Mesodermal cell (in vitro differentiated cells): ENCODE measurements around the gene MZT2B.
A peak's percentile ranks its signal among the peaks of the same experiment; 100 is the strongest.
"Not testable (repeated sequence)": the region's sequence is repeated elsewhere in the genome, so short reads cannot be mapped to it uniquely, and the experiment has no call there.

Experiments used
- H3K27ac ChIP-seq: 2 replicates; pipeline ENCODE4 v1.7.0; 2013; ENCODE audit warnings: mild to moderate bottlenecking, low read depth, low read length, moderate library complexity; ENCODE audit not compliant: severe bottlenecking
- H3K36me3 ChIP-seq: 2 replicates; pipeline ENCODE4 v1.7.1; 2013; ENCODE audit warnings: mild to moderate bottlenecking, low read length, moderate library complexity; ENCODE audit not compliant: control insufficient read depth, insufficient read depth
- H3K4me1 ChIP-seq: one replicate; pipeline ENCODE4 v1.7.1; 2013; ENCODE audit warnings: mild to moderate bottlenecking, low read length; ENCODE audit not compliant: insufficient read depth, control insufficient read depth, poor library complexity, severe bottlenecking
- H3K4me3 ChIP-seq: 2 replicates; pipeline ENCODE4 v1.7.0; 2013; ENCODE audit warnings: low read length, control low read depth, mild to moderate bottlenecking; ENCODE audit not compliant: insufficient read depth, poor library complexity, severe bottlenecking; ENCODE audit errors: extremely low read depth
- H3K9me3 ChIP-seq: 2 replicates; pipeline ENCODE4 v1.7.1; 2013; ENCODE audit warnings: mild to moderate bottlenecking, low read length, moderate library complexity; ENCODE audit not compliant: control insufficient read depth
- WGBS, 2 experiments: methylation state at CpG; one replicate each; pipeline ENCODE4 v1.1.5; 2013; ENCODE audit warnings: missing lambda C conversion rate in 2 of 2; ENCODE audit not compliant: insufficient coverage in 2 of 2; 5-methylcytosine and 5-hydroxymethylcytosine counted together

MZT2B gene

GRCh38 chr2:130162486-130162885, 19.6 kb upstream of the MZT2B start:
- 88 to 94% methylated on average over 4 of the region's 7 CpGs for WGBS, 2 experiments
- Histone ChIP-seq H3K36me3 (peaks cover 50% of the 10 kb centered on the region), H3K4me1 (peaks cover 11% of the 10 kb centered on the region)
- not testable (repeated sequence) for H3K27ac ChIP-seq, H3K9me3 ChIP-seq, H3K4me3 ChIP-seq

- peaks cover 11% of the 10 kb centered on the region for H3K4me1 ChIP-seq
- no peaks in the 10 kb centered on the region for H3K9me3 ChIP-seq
- no peak overlapping the region for H3K4me3 ChIP-seq
- WGBS, 2 experiments = 96 to 100% methylated on average over 7 to 8 of the region's 9 CpGs
- peaks cover 55% of the 10 kb centered on the region for H3K36me3 ChIP-seq
- H3K27ac ChIP-seq = no peak overlapping the region
Observed at GRCh38 chr2:130162968-130163367, 19.1 kb upstream of the MZT2B start.

GRCh38 chr2:130165293-130166016, 16.6 kb upstream of the MZT2B start:
- peaks cover 11% of the 10 kb centered on the region for H3K4me1 ChIP-seq
- peaks cover 54% of the 10 kb centered on the region for H3K36me3 ChIP-seq
- no peak overlapping the region for H3K4me3 ChIP-seq
- H3K9me3 ChIP-seq = no peaks in the 10 kb centered on the region
- no peak overlapping the region for H3K27ac ChIP-seq
- 90 to 100% methylated on average over 3 to 4 of the region's 8 CpGs for WGBS, 2 experiments

GRCh38 chr2:130166611-130167010, 15.5 kb upstream of the MZT2B start:
- not testable (repeated sequence) for H3K27ac ChIP-seq, H3K4me1 ChIP-seq, H3K4me3 ChIP-seq, H3K9me3 ChIP-seq
- 100% methylated on average over 1 of the region's 3 CpGs for WGBS, 2 experiments
- H3K36me3 ChIP-seq = peaks cover 66% of the 10 kb centered on the region

- H3K9me3 ChIP-seq, H3K4me1 ChIP-seq, H3K27ac ChIP-seq, H3K4me3 ChIP-seq: not testable (repeated sequence)
- WGBS, 2 experiments = 100% methylated on average over 1 of the region's 3 CpGs; no CpG with 5 or more reads in 1 of the 2 experiments
- peaks cover 84% of the 10 kb centered on the region for H3K36me3 ChIP-seq
Observed at GRCh38 chr2:130169163-130169562, 12.9 kb upstream of the MZT2B start.

GRCh38 chr2:130169896-130170295, 12.2 kb upstream of the MZT2B start:
- Histone ChIP-seq H3K9me3 (no peaks in the 10 kb centered on the region), H3K27ac (no peak overlapping the region), H3K4me3 (no peak overlapping the region), H3K36me3 (peaks cover 88% of the 10 kb centered on the region), H3K4me1 (no peaks in the 10 kb centered on the region)
- WGBS, 2 experiments = 91 to 100% methylated on average over 2 to 4 of the region's 7 CpGs

GRCh38 chr2:130174866-130175265, 7.2 kb upstream of the MZT2B start:
- not testable (repeated sequence) for H3K4me3 ChIP-seq, H3K27ac ChIP-seq, H3K4me1 ChIP-seq, H3K9me3 ChIP-seq
- 95 to 96% methylated on average over 4 of the region's 5 CpGs for WGBS, 2 experiments
- peaks cover 86% of the 10 kb centered on the region for H3K36me3 ChIP-seq

GRCh38 chr2:130180404-130181324, 1.4 kb upstream of the MZT2B start:
- Histone ChIP-seq H3K36me3 (peaks cover 41% of the 10 kb centered on the region), H3K4me3 (peak overlapping the region; percentile 86), H3K27ac (peak overlapping the region; percentile 62)
- WGBS, 2 experiments = 23 to 24% methylated on average over 29 to 33 of the region's 38 CpGs
- not testable (repeated sequence) for H3K4me1 ChIP-seq, H3K9me3 ChIP-seq

GRCh38 chr2:130181325-130181879, 660 bp upstream of the MZT2B start, which contains the start of gene SMPD4:
SMPD4 (minus strand) TSS chr2:130181602; CDS start chr2:130176592, 5,010 bp downstream.
- Histone ChIP-seq H3K36me3 (peaks cover 38% of the 10 kb centered on the region), H3K9me3 (no peaks in the 10 kb centered on the region), H3K27ac (peak within 1 kb of the TSS; percentile 74), H3K4me1 (peaks cover 10% of the 10 kb centered on the region), H3K4me3 (peak within 1 kb of the TSS; percentile 86)
- 0% methylated on average over 23 to 26 of the region's 55 CpGs for WGBS, 2 experiments

GRCh38 chr2:130182826-130183511, 907 bp downstream of the MZT2B start:
- H3K4me3 ChIP-seq = peak overlapping the region; percentile 86
- not testable (repeated sequence) for H3K27ac ChIP-seq, H3K9me3 ChIP-seq
- peaks cover 12% of the 10 kb centered on the region for H3K4me1 ChIP-seq
- WGBS, 2 experiments = 30 to 44% methylated on average over 9 to 18 of the region's 23 CpGs
- H3K36me3 ChIP-seq = peaks cover 29% of the 10 kb centered on the region
